Adrenal gland (tissue), 12 donors: Measurements from ENCODE around the gene THBD. TPM values are rescaled to one million over a fixed set of nuclear protein-coding genes. Genes with fewer than 3 reads are reported as not detected.

Source experiments
- DNase-seq, 7 donors: peaks; one replicate each; pipeline ENCODE4 v3.0.0-alpha.2; 2019 to 2020
- H3K27ac ChIP-seq, 5 donors: fragments of 200-600 bp; sonication (generic) in 4 of 5; 1 replicate in 3 of 5; 2 replicates in 2 of 5; pipeline versions ENCODE4 v1.5.1 to v1.8.0; 2016 to 2020; ENCODE audit warnings: mild to moderate bottlenecking in 1 of 5
- H3K27me3 ChIP-seq: fragments of 200-600 bp; 2 replicates; pipeline ENCODE4 v1.8.0; 2021
- H3K36me3 ChIP-seq, 2 donors: fragments of 200-600 bp; replicated peaks in 1 of 2; 1 replicate in 1 of 2; 2 replicates in 1 of 2; pipeline versions ENCODE4 v1.5.1 to v1.8.0; 2018 to 2022
- H3K4me1 ChIP-seq, 2 donors: fragments of 200-600 bp; replicated peaks in 1 of 2; 1 replicate in 1 of 2; 2 replicates in 1 of 2; pipeline versions ENCODE4 v1.5.1 to v1.8.0; 2018 to 2021
- H3K4me3 ChIP-seq, 4 donors: fragments of 200-600 bp; sonication (generic) in 3 of 4; one replicate each; pipeline ENCODE4 v1.5.1; 2016 to 2018
- H3K9me3 ChIP-seq, 3 donors: fragments of 200-600 bp; sonication (generic) in 1 of 3; replicated peaks in 1 of 3; 1 replicate in 2 of 3; 2 replicates in 1 of 3; pipeline versions ENCODE4 v1.5.1 to v1.8.0; 2016 to 2021
- CTCF ChIP-seq, 6 experiments: fragments of 450-650 bp in 4 of 6; fragments of 200-600 bp in 2 of 6; sonication (generic) in 1 of 6; IDR thresholded peaks; 1 replicate in 5 of 6; 2 replicates in 1 of 6; pipeline versions ENCODE4 v1.5.1 to v1.8.0; 2016 to 2021; ENCODE audit warnings: antibody characterized with exemption in 6 of 6, mild to moderate bottlenecking in 2 of 6, moderate library complexity in 1 of 6
- POLR2A ChIP-seq, 2 donors: fragments of 450-650 bp; IDR thresholded peaks; one replicate each; pipeline ENCODE4 v1.6.1; 2017; ENCODE audit warnings: antibody characterized with exemption in 2 of 2, mild to moderate bottlenecking in 2 of 2, moderate library complexity in 1 of 2
- WGBS, 4 donors: extraction: QIAGEN DNeasy Blood & Tissue Kit in 2 of 4; methylation state at CpG; one replicate each; pipeline versions ENCODE4 v1.1.5 to v1.1.7; 2013 to 2017; 5-methylcytosine and 5-hydroxymethylcytosine counted together
- intact Hi-C, 2 donors: fragments of 100-400 bp; cut with DNase I; formaldehyde crosslinking; loops; one replicate each; pipeline versions ENCODE4 v1.14.1 to v1.15.0; 2022 to 2023
- polyA plus RNA-seq, 3 donors: library from polyadenylated mRNA; stranded (reverse); fragments of 200-250 nt in 2 of 3; fragments of 350-450 nt in 1 of 3; fragmentation: Illumina TruSeq in 1 of 3; extraction: RNeasy Lipid Tissue Mini Kit (QIAGEN cat#74804) in 1 of 3; gene quantifications; one replicate each; pipeline ENCODE4 v1.2.3, GENCODE V29; 2013 to 2014
- total RNA-seq, 9 donors: library from RNA; depleted of rRNA in 4 of 9; stranded (reverse); fragments of >200 nt in 4 of 9; fragments of 120-200 nt in 1 of 9; fragmentation: NEBNext Ultra II Directional in 1 of 9; extraction: Animal tissue kit (Norgen Biotek cat#: 25700) in 1 of 9; gene quantifications; one replicate each; pipeline versions ENCODE4 v1.1.0 to v1.2.4, GENCODE V29; 2013 to 2023
- donor health status: healthy with polysubstance abuse.
- donor health status: Bipolar disorder and iron deficiency.
- donor health status: DM: yes; HTN: yes; CAD: no.
- donor health status: DM: no; HTN: no; CAD: no.
- donor health status: DM: no; HTN: no; CAD: no.
- donor health status: DM: yes; HTN: yes; CAD: no.

THBD gene
- total and polyA plus RNA-seq, 12 donors = 1.2 to 58.0 (median 17.5) TPM

- intact Hi-C loops = no loop called here
- TF ChIP-seq CTCF (IDR thresholded peaks at IDR 0.05) (no peak), POLR2A (IDR thresholded peaks at IDR 0.05) (no peak)
- Histone ChIP-seq H3K36me3 (no peaks in the 10 kb centered on the region), H3K27me3 (no peaks in the 10 kb centered on the region), H3K4me3 (no peak overlapping the region), H3K27ac (no peak overlapping the region), H3K4me1 (peaks cover 0 to 2% of the 10 kb centered on the region in 2 donors), H3K9me3 (no peaks in the 10 kb centered on the region)
- DNase-seq = no peak
- 76 to 81% (median 77%) methylated on average over 3 of the region's 3 CpGs for WGBS, 4 donors
Observed at GRCh38 chr20:23024701-23025100, 24.8 kb downstream of the THBD start.

- Histone ChIP-seq H3K4me1 (no peaks in the 10 kb centered on the region), H3K27ac (no peak overlapping the region), H3K9me3 (no peaks in the 10 kb centered on the region), H3K4me3 (no peak overlapping the region), H3K27me3 (no peaks in the 10 kb centered on the region), H3K36me3 (no peaks in the 10 kb centered on the region)
- intact Hi-C loops = no loop called here
- TF ChIP-seq POLR2A (IDR thresholded peaks at IDR 0.05) (no peak), CTCF (IDR thresholded peaks at IDR 0.05) (no peak)
- 88 to 94% (median 90%) methylated on average over 9 to 10 of the region's 10 CpGs for WGBS, 4 donors
- DNase-seq = no peak
Observed at GRCh38 chr20:23023621-23024177, 25.8 kb downstream of the THBD start.

- Histone ChIP-seq H3K27ac (no peak overlapping the region), H3K9me3 (no peaks in the 10 kb centered on the region), H3K4me1 (no peaks in the 10 kb centered on the region), H3K27me3 (no peaks in the 10 kb centered on the region), H3K4me3 (no peak overlapping the region), H3K36me3 (no peaks in the 10 kb centered on the region)
- 74 to 86% (median 86%) methylated on average over 4 of the region's 4 CpGs for WGBS, 4 donors
- intact Hi-C loops = no loop called here
- no peak for DNase-seq
- TF ChIP-seq POLR2A (IDR thresholded peaks at IDR 0.05) (no peak), CTCF (IDR thresholded peaks at IDR 0.05) (no peak)
Observed at GRCh38 chr20:23022849-23023248, 26.6 kb downstream of the THBD start.

- intact Hi-C loops = no loop called here
Observed at GRCh38 chr20:23021951-23022350, 27.5 kb downstream of the THBD start.

More at GRCh38 chr20:23021951-23022350, 27.5 kb downstream of the THBD start:
- Histone ChIP-seq H3K36me3 (no peaks in the 10 kb centered on the region), H3K4me3 (no peak overlapping the region), H3K27ac (no peak overlapping the region), H3K4me1 (no peaks in the 10 kb centered on the region), H3K9me3 (no peaks in the 10 kb centered on the region), H3K27me3 (no peaks in the 10 kb centered on the region)
- DNase-seq = no peak
- WGBS, 4 donors = 89 to 93% (median 91%) methylated on average over 5 of the region's 5 CpGs
- no peak for TF ChIP-seq CTCF (IDR thresholded peaks at IDR 0.05)
- TF ChIP-seq POLR2A (IDR thresholded peaks at IDR 0.05) = no peak
